ENCODE measurements around the gene PDE3A. TPM values are rescaled to one million over a fixed set of nuclear protein-coding genes. Genes with fewer than 3 reads are reported as not detected.
"Not testable (repeated sequence)": the region's sequence is repeated elsewhere in the genome, so short reads cannot be mapped to it uniquely, and the experiment has no call there.

PDE3A gene
- total RNA-seq, 6 experiments from 2014 or later = 0.79 to 2.4 (median 1.3) TPM

DNA sequence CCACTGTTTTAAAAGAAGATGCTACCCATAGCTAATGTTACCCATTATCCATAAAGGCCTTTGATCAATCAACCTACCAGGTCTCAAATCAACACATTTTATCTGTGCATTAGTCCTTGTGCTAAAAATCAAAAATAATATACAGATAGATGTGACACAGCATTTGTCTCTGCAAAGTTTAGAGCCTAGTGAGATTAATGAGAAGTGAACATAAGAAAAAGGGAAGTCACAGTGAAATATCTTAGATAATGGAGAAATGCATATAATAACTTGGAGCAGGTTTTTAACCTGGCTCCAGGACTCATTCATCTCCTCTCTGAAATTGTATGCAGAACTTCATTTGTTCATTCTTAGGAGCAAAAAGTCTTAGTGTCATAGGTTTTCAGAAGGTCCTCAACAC lies 7.2 kb downstream of the PDE3A start:
- no peaks in the 10 kb centered on the region for H3K36me3 ChIP-seq
- intact Hi-C loops (cut with DNase I) = no loop called here
- DNase-seq = no peak
- ATAC-seq = no peak
- no peaks in the 10 kb centered on the region for H3K4me1 ChIP-seq
- TF ChIP-seq, protein P1, sequence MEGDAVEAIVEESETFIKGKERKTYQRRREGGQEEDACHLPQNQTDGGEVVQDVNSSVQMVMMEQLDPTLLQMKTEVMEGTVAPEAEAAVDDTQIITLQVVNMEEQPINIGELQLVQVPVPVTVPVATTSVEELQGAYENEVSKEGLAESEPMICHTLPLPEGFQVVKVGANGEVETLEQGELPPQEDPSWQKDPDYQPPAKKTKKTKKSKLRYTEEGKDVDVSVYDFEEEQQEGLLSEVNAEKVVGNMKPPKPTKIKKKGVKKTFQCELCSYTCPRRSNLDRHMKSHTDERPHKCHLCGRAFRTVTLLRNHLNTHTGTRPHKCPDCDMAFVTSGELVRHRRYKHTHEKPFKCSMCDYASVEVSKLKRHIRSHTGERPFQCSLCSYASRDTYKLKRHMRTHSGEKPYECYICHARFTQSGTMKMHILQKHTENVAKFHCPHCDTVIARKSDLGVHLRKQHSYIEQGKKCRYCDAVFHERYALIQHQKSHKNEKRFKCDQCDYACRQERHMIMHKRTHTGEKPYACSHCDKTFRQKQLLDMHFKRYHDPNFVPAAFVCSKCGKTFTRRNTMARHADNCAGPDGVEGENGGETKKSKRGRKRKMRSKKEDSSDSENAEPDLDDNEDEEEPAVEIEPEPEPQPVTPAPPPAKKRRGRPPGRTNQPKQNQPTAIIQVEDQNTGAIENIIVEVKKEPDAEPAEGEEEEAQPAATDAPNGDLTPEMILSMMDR (IDR thresholded peaks at IDR 0.05) = no peak
- TF ChIP-seq POLR2A (IDR thresholded peaks at IDR 0.05) = no peak
- H3K9me3 ChIP-seq = no peaks in the 10 kb centered on the region
- peaks cover 0 to 12% of the 10 kb centered on the region in 2 donors for H3K27me3 ChIP-seq
- no peak overlapping the region for H3K27ac ChIP-seq
- no peak overlapping the region for H3K4me3 ChIP-seq

DNA sequence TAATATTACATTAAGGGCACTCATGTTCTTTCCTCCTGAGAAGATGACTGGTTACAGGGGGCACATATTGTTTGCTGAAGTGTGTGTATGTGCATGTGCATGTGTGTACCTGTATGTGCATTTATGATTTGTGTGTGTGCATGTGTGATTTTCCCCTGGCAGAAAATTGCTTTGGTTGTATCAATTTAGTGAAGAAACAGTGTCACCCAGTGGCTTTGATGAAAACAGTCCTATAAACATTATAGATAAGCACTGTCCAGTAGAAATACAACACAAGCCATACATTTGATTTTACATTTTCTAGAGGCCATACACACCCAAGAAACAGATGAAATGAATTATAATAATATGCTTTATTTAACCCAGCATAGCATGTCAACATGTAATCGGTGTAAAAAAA lies 8.6 kb downstream of the PDE3A start:
- peaks cover 0 to 4% of the 10 kb centered on the region in 2 donors for H3K27me3 ChIP-seq
- 86% methylated on average over 1 of the region's 1 CpG for WGBS (ENCODE audit: insufficient coverage, low coverage, low lambda C conversion rate, missing lambda C conversion rate)
- TF ChIP-seq, protein P1 (IDR thresholded peaks at IDR 0.05) = peak; percentile 23 to 62 (median 34)
- no peak for TF ChIP-seq POLR2A (IDR thresholded peaks at IDR 0.05)
- ATAC-seq (peak in 3 of 4 donors; percentile 31 to 43 (median 34)), DNase-seq (no peak)
- no peak overlapping the region for H3K4me3 ChIP-seq
- H3K27ac ChIP-seq = no peak overlapping the region
- no peaks in the 10 kb centered on the region for H3K36me3 ChIP-seq
- H3K9me3 ChIP-seq = no peaks in the 10 kb centered on the region
- H3K4me1 ChIP-seq = no peaks in the 10 kb centered on the region
- intact Hi-C loops (cut with DNase I) = no loop called here

DNA sequence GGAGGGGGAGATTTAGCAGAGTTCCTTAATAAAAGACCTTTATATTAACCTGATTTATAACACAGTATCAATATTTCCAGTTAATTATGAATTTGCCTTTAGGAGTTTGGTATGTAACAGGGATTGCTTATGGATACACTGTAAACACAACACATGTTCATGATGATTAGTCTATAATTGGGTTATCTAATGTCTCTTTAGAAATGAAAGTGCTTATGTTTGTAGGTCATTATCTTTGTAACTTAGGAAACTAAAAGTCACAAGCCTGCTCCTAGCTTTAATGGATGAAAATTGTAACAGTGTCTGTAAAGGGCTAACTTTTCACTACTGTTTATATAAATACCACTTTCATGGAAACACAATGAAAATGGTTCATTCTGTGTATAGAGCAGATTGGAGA lies 9.4 kb downstream of the PDE3A start:
- no peaks in the 10 kb centered on the region for H3K4me1 ChIP-seq
- no peak overlapping the region for H3K4me3 ChIP-seq
- no peak overlapping the region for H3K27ac ChIP-seq
- TF ChIP-seq POLR2A (IDR thresholded peaks at IDR 0.05) = no peak
- TF ChIP-seq, protein P1 (IDR thresholded peaks at IDR 0.05) = no peak
- intact Hi-C loops (cut with DNase I) = no loop called here
- H3K36me3 ChIP-seq = no peaks in the 10 kb centered on the region
- DNase-seq (no peak), ATAC-seq (no peak)
- no peaks in the 10 kb centered on the region for H3K9me3 ChIP-seq
- peaks cover 0 to 4% of the 10 kb centered on the region in 2 donors for H3K27me3 ChIP-seq

DNA sequence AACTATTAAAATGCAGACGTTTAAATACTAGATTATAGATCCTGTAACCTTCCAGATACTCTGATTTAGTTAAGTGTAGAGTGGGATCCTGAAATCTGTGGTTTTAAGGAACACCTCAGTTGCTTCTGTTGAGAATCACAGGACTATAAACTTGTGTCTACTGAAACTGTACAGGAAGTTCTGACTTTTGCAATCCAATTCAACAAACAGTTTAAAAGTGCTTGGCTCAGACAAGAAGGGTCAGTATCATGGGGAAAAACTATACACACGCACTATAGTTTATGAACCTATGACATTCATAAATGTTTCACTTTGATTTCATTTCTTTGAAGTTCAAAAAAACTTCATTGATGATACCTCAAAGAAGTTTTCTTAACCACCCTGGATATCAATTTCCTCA lies 13.8 kb downstream of the PDE3A start:
- H3K27me3 ChIP-seq = no peaks in the 10 kb centered on the region
- no peak overlapping the region for H3K27ac ChIP-seq
- 42% methylated on average over 2 of the region's 2 CpGs for WGBS (ENCODE audit: insufficient coverage, low coverage, low lambda C conversion rate, missing lambda C conversion rate)
- ATAC-seq (no peak), DNase-seq (no peak)
- H3K4me1 ChIP-seq = no peaks in the 10 kb centered on the region
- no peaks in the 10 kb centered on the region for H3K36me3 ChIP-seq
- no peak overlapping the region for H3K4me3 ChIP-seq
- TF ChIP-seq, protein P1 (IDR thresholded peaks at IDR 0.05) = no peak
- TF ChIP-seq POLR2A (IDR thresholded peaks at IDR 0.05) = no peak
- intact Hi-C loops (cut with DNase I) = no loop called here
- H3K9me3 ChIP-seq = no peaks in the 10 kb centered on the region

DNA sequence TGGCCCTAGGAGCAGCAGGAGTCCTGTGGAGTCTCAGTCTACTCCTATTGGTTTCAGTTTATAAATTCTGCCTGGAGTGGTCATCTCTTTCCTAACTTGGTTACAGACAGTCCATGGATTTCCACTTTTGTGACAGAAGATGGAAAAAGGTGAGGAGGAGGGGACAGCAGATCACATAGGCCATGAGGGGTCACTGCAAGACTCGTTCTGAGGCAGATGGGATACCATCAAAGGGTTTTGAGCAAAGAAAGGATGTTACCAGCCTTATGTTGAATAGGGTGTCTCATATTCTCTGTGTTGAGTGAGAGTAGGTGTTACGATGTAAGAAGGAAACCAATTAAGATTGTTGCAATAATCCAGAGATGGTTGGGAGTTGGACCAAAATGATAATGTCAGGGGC lies 15.3 kb downstream of the PDE3A start:
- Histone ChIP-seq H3K27me3 (no peaks in the 10 kb centered on the region), H3K4me1 (no peaks in the 10 kb centered on the region), H3K9me3 (no peaks in the 10 kb centered on the region), H3K36me3 (no peaks in the 10 kb centered on the region), H3K4me3 (no peak overlapping the region), H3K27ac (no peak overlapping the region)
- ATAC-seq (no peak), DNase-seq (no peak)
- TF ChIP-seq, protein P1 (IDR thresholded peaks at IDR 0.05) = no peak
- no peak for TF ChIP-seq POLR2A (IDR thresholded peaks at IDR 0.05)
- 52% methylated on average over 2 of the region's 2 CpGs for WGBS (ENCODE audit: insufficient coverage, low coverage, low lambda C conversion rate, missing lambda C conversion rate)
- intact Hi-C loops (cut with DNase I) = no loop called here

DNA sequence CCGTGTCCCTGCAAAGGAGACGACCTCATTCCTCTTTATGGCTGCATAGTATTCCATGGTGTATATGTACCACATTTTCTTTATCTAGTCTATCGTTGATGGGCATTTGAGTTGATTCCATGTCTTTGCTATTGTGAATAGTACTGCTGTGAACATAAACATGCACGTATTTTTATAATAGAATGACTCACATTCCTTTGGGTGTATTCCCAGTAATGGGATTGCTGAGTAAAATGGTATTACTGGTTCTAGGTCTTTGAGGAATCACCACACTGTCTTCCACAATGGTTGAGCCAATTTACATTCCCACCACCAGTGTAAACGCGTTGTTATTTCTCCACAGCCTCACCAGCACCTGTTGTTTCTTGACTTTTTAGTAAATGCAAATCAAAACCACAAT lies 16.5 kb downstream of the PDE3A start:
- H3K27me3 ChIP-seq; H3K4me1 ChIP-seq; H3K27ac ChIP-seq; intact Hi-C loops (cut with DNase I); H3K36me3 ChIP-seq; ATAC-seq; H3K4me3 ChIP-seq; H3K9me3 ChIP-seq; DNase-seq: not testable (repeated sequence)
- 78% methylated on average over 6 of the region's 6 CpGs for WGBS (ENCODE audit: insufficient coverage, low coverage, low lambda C conversion rate, missing lambda C conversion rate)
